ENCODE data around the gene TMEM267.
A peak's percentile ranks its signal among the peaks of the same experiment; 100 is the strongest.
"Not testable (repeated sequence)": the region's sequence is repeated elsewhere in the genome, so short reads cannot be mapped to it uniquely, and the experiment has no call there.

Gene TMEM267

GRCh38 chr5:43410414-43410813, 73.3 kb downstream of the TMEM267 start:
- no peak for DNase-seq (ENCODE audit: low read depth in 2 of 2)

DNA sequence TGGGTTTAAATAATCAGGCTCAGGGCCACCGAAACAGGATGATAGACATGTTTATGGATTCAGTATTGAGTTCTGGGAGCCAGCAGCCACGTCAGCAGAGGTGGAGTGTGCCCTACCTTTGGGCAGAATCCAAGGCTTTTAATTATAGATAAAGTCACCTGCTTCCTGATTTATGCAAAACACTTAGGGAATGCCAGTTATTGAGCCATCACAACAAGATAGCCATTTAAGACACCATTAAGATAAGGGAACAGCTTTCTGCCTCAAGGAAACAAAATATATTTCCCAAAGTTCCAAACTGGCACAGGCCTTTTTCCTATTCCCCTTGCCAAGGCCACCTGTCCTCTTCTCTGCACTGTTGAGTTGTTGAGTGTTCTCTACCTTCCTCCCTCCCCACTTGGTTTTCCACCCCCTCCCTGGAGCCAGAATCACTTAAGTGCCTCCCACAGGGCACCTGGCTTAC, 73.8 kb downstream of the TMEM267 start:
- DNase-seq (ENCODE audit: low read depth in 2 of 2), result no peak

DNA sequence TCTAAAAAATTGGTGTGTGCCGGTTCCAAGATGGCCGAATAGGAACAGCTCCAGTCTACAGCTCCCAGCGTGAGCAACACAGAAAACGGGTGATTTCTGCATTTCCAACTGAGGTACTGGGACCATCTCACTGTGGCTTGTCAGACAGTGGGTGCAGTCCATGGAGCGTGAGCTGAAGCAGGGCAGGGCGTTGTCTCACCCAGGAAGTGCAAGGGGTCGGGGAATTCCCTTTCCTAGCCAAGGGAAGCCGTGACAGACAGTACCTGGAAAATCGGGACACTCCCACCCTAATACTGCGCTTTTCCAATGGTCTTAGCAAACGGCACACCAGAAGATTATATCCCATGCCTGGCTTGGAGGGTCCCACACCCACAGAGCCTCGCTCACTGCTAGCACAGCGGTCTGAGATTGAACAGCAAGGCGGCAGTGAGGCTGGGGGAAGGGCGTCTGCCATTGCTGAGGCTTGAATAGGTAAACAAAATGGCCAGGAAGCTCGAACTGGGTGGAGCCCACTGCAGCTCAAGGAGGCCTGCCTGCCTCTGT, 81.1 kb downstream of the TMEM267 start:
- not testable (repeated sequence) for DNase-seq (ENCODE audit: low read depth in 2 of 2)

- no peak for DNase-seq (ENCODE audit: low read depth in 2 of 2)
Observed at GRCh38 chr5:43401827-43402226, 81.8 kb downstream of the TMEM267 start.

DNA sequence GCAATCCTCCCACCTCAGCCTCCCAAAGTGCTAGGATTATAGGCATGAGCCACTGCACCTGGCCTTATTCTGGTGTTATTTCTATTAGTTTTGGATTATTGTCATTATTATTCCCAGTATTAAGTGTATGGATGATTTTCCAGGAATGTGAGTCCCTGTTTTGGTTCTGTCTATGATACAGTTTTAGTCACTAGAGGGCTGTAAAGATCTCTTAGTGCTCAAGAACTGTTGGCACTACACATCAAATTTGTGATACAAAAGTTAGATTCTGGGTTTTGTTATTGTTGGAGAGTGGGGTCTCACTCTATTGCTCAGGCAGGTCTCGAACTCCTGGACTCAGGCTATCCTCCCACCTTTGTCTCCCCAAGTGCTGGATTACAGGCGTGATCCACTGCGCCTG, 83.6 kb downstream of the TMEM267 start:
- no peak for DNase-seq (ENCODE audit: low read depth in 2 of 2)

GRCh38 chr5:43396762-43397304, 86.8 kb downstream of the TMEM267 start:
- DNase-seq (ENCODE audit: low read depth in 2 of 2), result peak; percentile 19 to 57
